Calu3 (cell line): ENCODE measurements around the gene OR6J1. TPM values are rescaled to one million over a fixed set of nuclear protein-coding genes. Genes with fewer than 3 reads are reported as not detected.
"Not testable (repeated sequence)": the region's sequence is repeated elsewhere in the genome, so short reads cannot be mapped to it uniquely, and the experiment has no call there.

ENCODE experiments used
- BruUV-seq: library from RNA; stranded (reverse); fragments of 400-500 nt; replicated peaks from 2 replicates; lab custom pipeline; 2021; lab: Mats Ljungman, UMichigan
- CTCF ChIA-PET: fragments of 300-600 bp; sonication (Branson Sonifier 250); formaldehyde crosslinking; loops from one replicate; lab custom pipeline; 2022; ENCODE audit warnings: antibody characterized with exemption; lab: Charles Lee
- DNase-seq: peaks from one replicate; pipeline ENCODE4 v3.0.0; 2022
- H3K27ac Mint-ChIP-seq: one replicate; pipeline ENCODE4 v1.8.0; 2022; ENCODE audit warnings: mixed read lengths; ENCODE audit not compliant: unreplicated experiment
- H3K27me3 Mint-ChIP-seq: one replicate; pipeline ENCODE4 v1.8.0; 2022; ENCODE audit warnings: mixed read lengths; ENCODE audit not compliant: unreplicated experiment
- H3K36me3 Mint-ChIP-seq: one replicate; pipeline ENCODE4 v1.8.0; 2022; ENCODE audit warnings: mild to moderate bottlenecking, moderate library complexity, mixed read lengths; ENCODE audit not compliant: insufficient read depth, unreplicated experiment
- H3K4me1 Mint-ChIP-seq: one replicate; pipeline ENCODE4 v1.8.0; 2022; ENCODE audit warnings: mild to moderate bottlenecking, low read depth, mixed read lengths; ENCODE audit not compliant: unreplicated experiment
- H3K4me3 Mint-ChIP-seq: one replicate; pipeline ENCODE4 v1.8.0; 2022; ENCODE audit warnings: mild to moderate bottlenecking, low read depth, moderate library complexity, mixed read lengths; ENCODE audit not compliant: unreplicated experiment
- H3K9me3 Mint-ChIP-seq: one replicate; pipeline ENCODE4 v1.8.0; 2022; ENCODE audit warnings: low read depth, mixed read lengths; ENCODE audit not compliant: unreplicated experiment
- CTCF ChIP-seq: fragments of 200-600 bp; IDR thresholded peaks from one replicate; pipeline ENCODE4 v1.8.0; 2022; ENCODE audit warnings: antibody characterized with exemption; ENCODE audit not compliant: unreplicated experiment
- intact Hi-C: fragments of 100-400 bp; cut with micrococcal nuclease; formaldehyde crosslinking; loops from one replicate; pipeline ENCODE4 v1.10.0; 2022; ENCODE audit not compliant: unreplicated experiment
- total RNA-seq: library from RNA; stranded (reverse); gene quantifications from 2 replicates; pipeline ENCODE4 v1.2.3, GENCODE V29; 2022

The OR6J1 gene
- total RNA-seq, 1 experiment from 2014 or later: not detected

- no peaks in the 10 kb centered on the region for H3K4me1 Mint-ChIP-seq
- no peak overlapping the region for H3K27ac Mint-ChIP-seq
These were observed 21.1 kb downstream of the OR6J1 start for GRCh38 chr14:22623047-22623446.

GRCh38 chr14:22622255-22622654 is 21.9 kb downstream of the OR6J1 start:
- BruUV-seq: no TSS peak
- H3K4me1 Mint-ChIP-seq: no peaks in the 10 kb centered on the region
- no peaks in the 10 kb centered on the region for H3K9me3 Mint-ChIP-seq
- CTCF ChIA-PET: no interaction called here
- no peak overlapping the region for H3K4me3 Mint-ChIP-seq
- no peak for TF ChIP-seq CTCF
- intact Hi-C loops: no loop called here
- no peaks in the 10 kb centered on the region for H3K36me3 Mint-ChIP-seq
- no peak for DNase-seq
- no peak overlapping the region for H3K27ac Mint-ChIP-seq
- no peaks in the 10 kb centered on the region for H3K27me3 Mint-ChIP-seq

More at GRCh38 chr14:22623047-22623446, 21.1 kb downstream of the OR6J1 start:
- CTCF ChIA-PET: no interaction called here
- BruUV-seq: no TSS peak
- no peak overlapping the region for H3K4me3 Mint-ChIP-seq
- no peaks in the 10 kb centered on the region for H3K27me3 Mint-ChIP-seq
- H3K9me3 Mint-ChIP-seq: no peaks in the 10 kb centered on the region
- H3K36me3 Mint-ChIP-seq: no peaks in the 10 kb centered on the region
- TF ChIP-seq CTCF: no peak
- no peak for DNase-seq
- intact Hi-C loops: no loop called here

- intact Hi-C loops, DNase-seq, H3K27ac Mint-ChIP-seq, H3K9me3 Mint-ChIP-seq, CTCF ChIA-PET, H3K27me3 Mint-ChIP-seq, H3K4me3 Mint-ChIP-seq, BruUV-seq: not testable (repeated sequence)
- Mint-ChIP-seq H3K4me1 (peaks cover 12% of the 10 kb centered on the region), H3K36me3 (peaks cover 10% of the 10 kb centered on the region)
These were observed 28.4 kb downstream of the OR6J1 start for GRCh38 chr14:22615765-22616164.

GRCh38 chr14:22614240-22614799 is 29.8 kb downstream of the OR6J1 start:
- CTCF ChIA-PET: no interaction called here
- Mint-ChIP-seq H3K36me3 (peaks cover 15% of the 10 kb centered on the region), H3K4me3 (no peak overlapping the region), H3K9me3 (no peaks in the 10 kb centered on the region), H3K27me3 (no peaks in the 10 kb centered on the region), H3K4me1 (peaks cover 12% of the 10 kb centered on the region), H3K27ac (peak overlapping the region; percentile 79)
- intact Hi-C loops: no loop called here
- no peak for TF ChIP-seq CTCF
- no TSS peak for BruUV-seq
- DNase-seq: peak; percentile 73

- no peaks in the 10 kb centered on the region for H3K27me3 Mint-ChIP-seq
- H3K9me3 Mint-ChIP-seq: no peaks in the 10 kb centered on the region
- no peak for TF ChIP-seq CTCF
- H3K4me1 Mint-ChIP-seq: peaks cover 12% of the 10 kb centered on the region
- H3K4me3 Mint-ChIP-seq: peak overlapping the region; percentile 14
- DNase-seq: no peak
- no TSS peak for BruUV-seq
- CTCF ChIA-PET: no interaction called here
- H3K27ac Mint-ChIP-seq: peak overlapping the region; percentile 79
- peaks cover 15% of the 10 kb centered on the region for H3K36me3 Mint-ChIP-seq
- intact Hi-C loops: no loop called here
These were observed 30.4 kb downstream of the OR6J1 start for GRCh38 chr14:22613736-22614239.
